HG03025 (cell line): Measurements from ENCODE around the gene PYGB.
"Not testable (repeated sequence)": the region's sequence is repeated elsewhere in the genome, so short reads cannot be mapped to it uniquely, and the experiment has no call there.

Experiments
- ATAC-seq: cut with Tn5 transposase; IDR thresholded peaks from one replicate; pipeline ENCODE4 v1.9.1; 2021; ENCODE audit warnings: mild to moderate bottlenecking, moderate library complexity; ENCODE audit not compliant: unreplicated experiment, low FRiP score

PYGB gene

GRCh38 chr20:25229486-25230165, 18.3 kb upstream of the PYGB start:
- no peak for ATAC-seq

GRCh38 chr20:25230166-25230831, 17.6 kb upstream of the PYGB start:
- ATAC-seq = peak; percentile 55

DNA sequence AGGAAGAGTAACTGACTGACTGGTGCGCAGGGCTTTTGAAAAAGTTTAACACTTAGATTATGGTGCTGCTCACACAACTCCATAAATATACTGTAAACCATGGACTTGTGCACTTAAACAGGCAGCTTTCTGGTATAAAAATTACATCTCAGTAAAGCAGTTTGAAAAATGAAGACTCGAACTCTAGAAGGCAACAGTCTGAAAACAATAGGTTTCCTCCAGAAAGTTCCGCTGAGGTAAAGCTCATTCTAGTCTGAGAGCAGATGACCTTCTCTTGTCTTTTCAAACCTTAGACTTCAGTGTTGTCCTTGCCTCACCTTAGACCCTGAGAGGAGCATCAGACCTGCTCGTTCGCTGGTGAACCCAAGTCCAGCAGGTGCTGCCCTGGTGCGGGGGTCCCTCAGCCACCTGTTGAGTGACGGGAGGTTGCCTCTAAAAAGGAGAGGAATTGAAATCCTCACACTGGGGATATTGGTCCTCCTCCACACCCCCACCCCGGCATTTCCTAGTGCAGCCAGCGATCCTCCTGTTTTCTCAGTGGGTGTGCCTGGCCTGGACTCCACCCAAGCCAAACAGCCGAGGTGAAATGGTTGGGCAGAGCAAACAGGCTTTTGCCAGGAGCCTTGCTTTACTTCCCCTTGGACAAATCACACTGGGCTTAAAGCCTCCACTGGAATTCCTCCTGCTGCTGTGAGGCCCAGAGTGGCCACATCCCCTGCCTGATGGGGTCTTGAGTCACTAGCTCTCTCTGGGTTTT, 14.7 kb upstream of the PYGB start:
- ATAC-seq = no peak

- ATAC-seq = not testable (repeated sequence)
Observed at GRCh38 chr20:25234009-25234849, 13.7 kb upstream of the PYGB start.

- no peak for ATAC-seq
Observed at GRCh38 chr20:25236450-25237304, 11.2 kb upstream of the PYGB start.

- no peak for ATAC-seq
Observed at GRCh38 chr20:25237610-25238318, 10.1 kb upstream of the PYGB start.

- no peak for ATAC-seq
Observed at GRCh38 chr20:25238319-25239037, 9.4 kb upstream of the PYGB start.

- no peak for ATAC-seq
Observed at GRCh38 chr20:25239387-25240370, 8.2 kb upstream of the PYGB start.

DNA sequence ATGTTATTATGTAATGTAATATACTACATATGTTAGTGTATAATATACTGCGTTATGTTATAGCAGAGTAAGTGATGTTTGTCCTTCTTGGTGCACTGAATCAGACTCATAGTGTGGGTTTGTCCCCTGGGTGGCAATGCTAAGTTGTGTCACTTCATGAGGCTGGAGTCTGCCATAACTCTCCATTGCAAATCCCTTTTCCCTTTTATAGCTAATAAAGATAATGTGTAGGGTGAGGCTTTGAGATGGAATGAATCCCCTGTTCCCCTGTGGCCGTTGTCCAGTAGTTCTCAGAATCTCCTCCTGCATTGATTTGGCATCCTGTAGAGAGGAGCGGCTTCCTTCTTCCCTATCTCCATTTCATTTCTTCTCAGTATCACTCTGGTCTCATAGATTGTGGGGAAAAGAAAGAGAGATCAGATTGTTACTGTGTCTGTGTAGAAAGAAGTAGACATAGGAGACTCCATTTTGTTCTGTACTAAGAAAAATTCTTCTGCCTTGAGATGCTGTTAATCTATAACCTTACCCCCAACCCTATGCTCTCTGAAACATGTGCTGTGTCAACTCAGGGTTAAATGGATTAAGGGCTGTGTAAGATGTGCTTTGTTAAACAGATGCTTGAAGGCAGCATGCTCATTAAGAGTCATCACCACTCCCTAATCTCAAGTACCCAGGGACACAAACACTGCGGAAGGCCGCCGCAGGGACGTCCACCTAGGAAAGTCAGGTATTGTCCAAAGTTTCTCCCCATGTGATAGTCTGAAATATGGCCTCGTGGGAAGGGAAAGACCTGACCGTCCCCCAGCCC, 6.8 kb upstream of the PYGB start:
- ATAC-seq = not testable (repeated sequence)

DNA sequence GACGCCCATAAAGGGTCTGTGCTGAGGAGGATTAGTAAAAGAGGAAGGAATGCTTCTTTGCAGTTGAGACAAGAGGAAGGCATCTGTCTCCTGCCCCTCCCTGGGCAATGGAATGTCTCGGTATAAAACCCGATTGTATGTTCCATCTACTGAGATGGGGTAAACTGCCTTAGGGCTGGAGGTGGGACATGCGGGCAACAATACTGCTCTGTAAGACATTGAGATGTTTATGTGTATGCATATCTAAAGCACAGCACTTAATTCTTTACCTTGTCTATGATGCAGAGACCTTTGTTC, 6.3 kb upstream of the PYGB start:
- ATAC-seq = not testable (repeated sequence)

GRCh38 chr20:25242231-25242630, 5.7 kb upstream of the PYGB start:
- ATAC-seq = no peak

DNA sequence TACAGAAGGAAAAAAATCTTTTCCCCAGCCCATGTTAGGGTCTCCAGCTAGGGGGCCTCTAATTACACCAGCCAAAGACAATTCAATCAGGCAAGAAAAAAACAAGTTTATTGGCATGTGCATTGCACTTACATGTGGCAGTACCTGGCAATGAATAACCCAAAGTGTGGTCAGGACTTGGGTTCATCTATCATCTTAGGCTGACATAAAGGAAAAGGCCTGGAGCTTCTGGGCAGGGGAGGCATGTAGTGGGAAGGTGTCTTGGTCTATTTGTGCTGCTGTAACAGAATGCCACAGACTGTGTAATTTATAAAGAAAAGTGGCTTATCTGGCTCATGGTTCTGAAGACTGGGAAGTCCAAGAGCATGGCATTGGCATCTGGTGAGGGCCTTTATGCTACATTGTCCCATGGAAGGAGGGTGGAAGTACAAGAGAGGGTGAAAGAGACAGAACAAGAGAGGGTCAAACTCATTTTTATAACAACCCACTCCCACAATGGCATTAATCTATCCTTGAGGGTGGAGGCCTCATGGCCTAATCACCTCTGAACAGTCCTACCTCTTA, 4.4 kb upstream of the PYGB start:
- no peak for ATAC-seq

GRCh38 chr20:25244976-25245375, 2.9 kb upstream of the PYGB start:
- ATAC-seq = no peak

DNA sequence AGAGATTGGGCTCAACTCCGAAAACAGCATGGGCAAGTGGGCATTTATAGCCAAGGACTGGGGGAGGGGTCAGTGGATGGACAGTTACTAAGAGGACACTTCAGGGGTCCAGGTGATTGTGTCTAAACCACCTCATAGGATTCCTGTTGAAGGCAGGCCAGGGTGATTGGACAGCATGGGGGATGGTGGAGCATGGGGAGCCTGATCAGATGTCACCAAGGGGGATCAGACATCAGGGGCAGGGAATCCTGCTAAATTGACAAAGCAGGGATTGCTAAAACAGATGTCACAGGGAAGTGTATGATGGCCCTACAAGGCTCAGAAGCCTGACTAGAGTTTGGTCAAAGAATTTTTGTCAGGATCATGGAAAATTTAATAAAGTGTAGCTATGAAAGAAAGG, 2.4 kb upstream of the PYGB start:
- no peak for ATAC-seq

- ATAC-seq = no peak
Observed at GRCh38 chr20:25246182-25246999, 1.5 kb upstream of the PYGB start.
